Activated T-cell treated with anti-CD3 and anti-CD28 coated beads, Interleukin-2, amount 50 U/mL, for 48 hours (primary cell): Measurements from ENCODE around the gene NFKBIE.

Experiments used
- DNase-seq, 2 experiments: peaks; one replicate each; pipeline ENCODE4 v3.0.0-alpha.2; 2020

NFKBIE gene

DNA sequence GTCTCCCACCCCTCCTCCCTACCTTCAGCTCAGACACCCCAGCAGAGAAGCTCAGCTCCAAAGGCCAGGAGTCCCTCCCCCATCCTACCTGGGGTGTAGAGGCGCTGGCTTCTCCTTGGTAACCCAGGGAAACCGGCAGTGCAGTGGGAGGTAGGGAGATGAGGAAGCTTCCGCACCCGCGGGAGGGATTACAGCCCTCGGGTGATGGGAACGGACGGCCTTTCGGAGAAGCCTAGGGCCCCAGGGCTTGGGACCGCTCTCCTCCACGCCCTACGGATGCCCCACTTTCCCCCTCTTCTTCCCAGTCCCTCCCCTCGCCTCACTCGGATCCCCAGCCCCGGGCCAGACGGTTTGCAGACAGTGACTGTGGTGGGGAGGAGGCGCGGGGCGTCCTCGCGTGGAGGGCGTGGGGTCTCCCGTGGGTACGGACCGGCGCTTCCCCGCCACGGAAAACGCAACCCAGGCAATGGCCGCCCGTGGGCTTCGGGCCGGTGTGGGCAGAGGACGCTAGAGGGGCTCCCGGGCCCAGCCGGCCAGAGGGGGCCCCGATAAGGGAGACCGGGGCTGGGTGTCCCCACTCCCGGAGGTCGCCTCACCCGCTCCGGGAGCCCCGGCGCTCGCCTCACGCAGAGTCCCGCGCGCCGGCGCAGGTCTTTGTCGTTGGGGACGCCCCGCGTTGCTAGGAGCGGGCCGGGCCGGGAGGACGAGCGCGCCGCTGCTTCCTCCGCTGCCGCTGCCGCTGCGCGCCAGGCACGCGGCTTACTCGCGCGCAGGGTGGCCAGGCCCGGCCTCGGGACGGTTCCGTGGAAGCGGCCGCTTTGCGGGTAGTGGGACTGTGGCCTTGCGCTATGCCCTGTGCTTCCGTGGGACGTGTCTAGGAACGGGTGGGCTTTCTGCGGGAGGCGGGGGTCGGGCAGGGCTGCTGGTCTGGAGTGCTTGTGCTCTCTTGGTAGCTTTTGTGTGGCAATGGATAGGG lies 32.0 kb upstream of the NFKBIE start:
- DNase-seq = peak; percentile 66 to 71

DNA sequence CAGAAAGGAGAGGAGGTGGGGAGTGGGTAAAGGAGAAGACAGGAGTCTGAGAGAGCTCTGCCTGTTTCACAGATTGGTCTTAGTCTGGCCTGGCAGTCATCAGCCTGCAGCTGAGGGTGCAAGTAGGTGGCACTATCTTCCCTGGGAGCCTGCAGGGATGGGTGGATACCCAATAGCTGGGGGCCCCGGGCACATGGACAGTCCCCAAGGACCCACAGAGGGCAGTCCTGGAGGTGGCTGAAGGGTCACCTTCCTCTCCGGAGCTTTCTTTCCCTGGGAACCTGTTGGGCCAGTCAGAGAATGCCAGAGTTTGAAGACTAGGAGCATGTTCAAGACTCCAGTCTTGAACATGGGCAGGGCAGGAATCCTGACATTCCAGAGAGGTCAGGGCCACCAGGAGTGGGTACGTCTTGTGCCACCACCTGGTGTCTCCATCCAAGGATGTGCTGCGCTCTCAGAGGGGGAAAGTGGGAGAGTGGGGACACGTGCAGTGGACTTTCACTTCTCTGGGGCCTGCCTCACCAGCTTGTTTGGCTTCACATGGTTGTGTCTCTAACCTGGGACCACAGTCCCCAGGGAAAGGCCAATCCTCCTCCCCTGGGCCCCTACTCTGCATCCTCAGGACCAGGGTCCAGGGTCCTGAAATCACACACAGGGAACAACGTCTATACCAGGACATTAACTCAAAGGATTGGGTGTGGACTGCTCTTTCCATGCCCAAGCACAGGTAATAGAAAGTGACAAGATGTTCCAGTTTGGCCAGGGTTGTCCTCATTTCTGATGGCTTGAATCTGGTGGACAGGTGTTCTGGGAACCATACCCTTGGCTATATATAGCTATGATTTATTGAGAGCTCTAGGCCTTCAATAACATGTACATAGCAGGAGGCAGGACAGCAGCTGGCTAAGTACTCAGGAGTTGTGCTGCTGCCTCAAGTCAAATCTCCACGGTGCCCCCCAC lies 29.8 kb upstream of the NFKBIE start:
- DNase-seq = no peak

DNA sequence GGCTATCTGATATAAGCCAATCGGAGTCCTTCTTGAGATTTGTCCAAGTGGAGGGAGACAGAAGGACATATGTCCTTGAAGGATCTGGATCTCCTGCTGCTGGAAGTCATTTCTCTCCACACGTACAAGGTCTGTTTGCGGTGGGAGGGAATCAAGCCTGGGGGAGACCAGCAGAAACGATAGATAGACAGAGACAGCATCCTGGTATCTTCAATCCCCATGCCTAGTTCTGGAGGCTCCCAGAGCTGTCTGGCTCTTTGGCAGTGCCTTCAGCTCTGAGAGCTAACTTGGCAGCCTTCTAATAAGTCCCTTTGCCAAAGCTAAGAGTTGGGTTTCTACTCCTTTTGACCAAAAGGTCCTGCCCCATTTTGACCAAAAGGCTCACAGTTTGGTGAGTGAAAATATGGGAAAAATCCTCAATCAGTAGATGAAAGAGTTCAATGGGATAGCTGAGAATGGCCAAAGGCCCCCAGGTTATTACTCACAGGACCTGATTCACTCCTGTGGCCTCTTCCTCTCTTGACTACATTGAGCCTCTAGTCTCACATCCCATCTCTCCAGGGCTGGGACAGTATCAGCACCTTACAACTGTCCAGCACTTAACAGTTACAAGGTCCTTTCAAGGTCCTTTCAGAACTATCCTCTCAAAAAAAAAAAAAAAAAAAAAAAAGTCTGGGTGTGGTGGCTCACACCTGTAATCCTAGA lies 27.5 kb upstream of the NFKBIE start:
- DNase-seq = no peak

DNA sequence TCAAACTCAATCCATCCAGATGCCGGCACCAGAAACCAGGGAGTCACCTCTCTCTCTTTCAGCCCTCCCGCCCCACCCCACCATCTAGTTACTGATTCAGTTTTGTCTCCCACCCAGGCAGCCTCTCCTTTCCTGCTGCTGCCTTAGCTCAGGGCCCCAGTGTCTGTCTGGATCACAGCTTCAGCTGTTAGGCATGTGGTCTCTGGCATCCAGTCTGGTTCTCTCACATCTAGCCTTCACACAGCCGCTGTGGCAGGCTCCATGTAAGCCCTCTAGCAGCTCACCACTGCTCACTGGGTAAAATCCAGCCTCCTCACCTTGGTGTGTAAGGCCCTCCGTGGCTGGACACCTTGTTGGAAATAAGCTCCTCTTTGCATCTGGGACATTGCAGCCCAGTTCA lies 26.5 kb upstream of the NFKBIE start:
- DNase-seq = no peak

DNA sequence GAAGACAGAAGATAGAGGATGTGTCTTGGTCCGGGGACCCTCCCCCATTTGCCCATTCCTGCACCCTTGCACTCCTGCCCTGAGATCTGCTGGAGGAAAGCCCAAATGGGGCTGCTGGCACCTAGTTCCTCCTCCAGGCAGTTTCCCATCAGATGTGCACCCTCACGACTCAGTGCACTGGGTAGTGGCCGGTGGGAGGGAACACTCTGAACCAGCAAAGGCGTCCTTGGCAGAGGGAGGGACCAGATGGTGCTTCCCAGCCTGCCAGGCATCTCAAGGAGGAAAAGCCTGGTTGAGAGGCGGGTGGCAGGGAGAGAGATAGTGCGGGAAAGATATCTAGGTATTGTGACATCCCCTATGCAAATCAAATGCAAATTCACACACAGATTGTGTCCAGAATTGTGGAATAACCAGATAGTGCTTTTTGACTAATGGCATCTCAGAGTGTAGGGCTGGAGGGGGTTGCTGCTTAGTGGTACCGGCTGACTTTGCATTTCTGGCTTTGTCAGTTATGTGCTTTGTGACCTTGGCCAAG lies 24.4 kb upstream of the NFKBIE start:
- no peak for DNase-seq

DNA sequence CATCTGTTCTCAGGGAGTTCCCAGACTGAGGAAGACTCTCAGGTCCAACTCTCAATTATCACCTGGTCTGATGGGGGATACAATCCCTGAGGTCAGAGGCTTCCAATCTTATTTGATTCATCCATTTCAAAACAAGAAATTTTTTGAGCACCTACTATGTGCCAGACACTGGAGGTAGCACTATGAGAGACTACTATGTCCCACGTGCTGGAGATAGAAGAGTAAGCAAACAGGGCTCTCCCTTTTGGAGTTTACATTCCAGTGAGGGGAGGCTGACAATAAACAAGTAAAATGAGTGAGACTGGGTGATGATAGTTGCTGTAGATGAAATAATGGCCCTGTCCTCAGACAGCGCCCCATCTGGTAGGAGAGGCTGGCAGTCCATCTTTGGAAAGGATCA lies 21.4 kb upstream of the NFKBIE start:
- no peak for DNase-seq

DNA sequence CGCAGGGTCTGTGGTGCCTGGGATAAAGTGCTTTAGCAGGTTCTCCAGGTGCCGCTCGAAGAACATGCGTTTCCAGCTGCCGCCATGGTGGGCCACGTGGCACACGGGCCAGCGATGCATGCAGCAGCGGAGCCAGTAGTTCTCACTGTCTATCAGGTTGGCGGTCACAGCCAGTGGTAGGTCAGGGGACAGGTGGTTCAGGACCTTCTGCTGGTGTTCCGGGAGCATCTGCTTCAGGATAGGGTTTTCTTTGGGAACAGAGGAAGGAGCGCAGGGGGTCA lies 20.9 kb upstream of the NFKBIE start:
- DNase-seq = no peak

DNA sequence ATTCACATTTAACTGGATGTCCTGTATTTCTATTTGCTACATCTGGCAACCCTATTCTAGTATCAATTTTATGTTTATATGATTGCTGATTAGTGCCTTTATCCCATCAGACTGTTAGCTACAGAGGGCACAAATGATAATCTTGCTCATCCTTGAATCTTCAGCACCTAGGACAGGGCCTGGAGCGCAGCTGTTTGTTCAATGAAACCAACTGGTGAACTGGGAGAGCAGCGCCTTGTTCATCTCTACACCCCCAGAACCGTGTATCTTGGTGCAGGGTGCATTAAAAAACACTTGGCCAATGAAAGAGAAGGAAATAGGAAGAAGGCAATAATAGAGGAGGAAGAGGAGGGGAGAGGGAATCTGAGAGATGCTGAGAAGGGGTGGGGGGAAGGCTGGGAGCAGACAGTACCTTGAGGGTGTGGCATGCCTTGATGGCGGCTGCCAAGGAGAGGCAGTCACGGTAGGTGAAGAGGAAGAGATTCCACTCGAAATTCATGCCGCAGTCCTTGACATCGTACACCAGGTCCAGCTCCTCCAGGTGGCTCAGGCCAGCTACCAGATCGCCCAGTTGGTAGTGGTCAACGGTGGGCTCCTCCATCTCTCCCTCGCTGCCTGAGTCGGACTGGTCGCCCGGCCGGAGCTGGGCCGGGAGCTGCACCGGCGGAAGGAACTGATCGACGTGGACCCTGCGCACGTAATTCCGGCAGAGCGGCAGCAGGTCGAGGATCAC lies 20.4 kb upstream of the NFKBIE start:
- no peak for DNase-seq

DNA sequence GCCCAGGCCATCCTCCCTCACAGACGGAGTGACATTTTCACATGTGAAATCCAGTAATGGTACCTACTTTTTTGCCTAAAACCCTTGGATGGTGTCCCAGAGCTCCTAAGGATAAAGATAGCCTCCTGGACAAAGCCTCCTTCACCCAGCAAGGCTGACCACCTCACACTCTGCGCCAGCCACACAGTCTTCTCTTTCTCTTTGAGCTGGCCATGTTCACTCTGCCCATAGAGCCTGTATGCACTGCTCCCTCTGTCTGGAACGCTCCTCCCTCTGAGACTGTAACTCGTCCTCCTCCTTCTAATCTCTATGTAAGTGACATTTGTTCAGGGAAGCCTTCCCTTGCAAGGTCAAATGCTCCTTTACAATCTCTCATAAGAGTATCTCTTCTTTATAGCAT lies 19.5 kb upstream of the NFKBIE start:
- no peak for DNase-seq

DNA sequence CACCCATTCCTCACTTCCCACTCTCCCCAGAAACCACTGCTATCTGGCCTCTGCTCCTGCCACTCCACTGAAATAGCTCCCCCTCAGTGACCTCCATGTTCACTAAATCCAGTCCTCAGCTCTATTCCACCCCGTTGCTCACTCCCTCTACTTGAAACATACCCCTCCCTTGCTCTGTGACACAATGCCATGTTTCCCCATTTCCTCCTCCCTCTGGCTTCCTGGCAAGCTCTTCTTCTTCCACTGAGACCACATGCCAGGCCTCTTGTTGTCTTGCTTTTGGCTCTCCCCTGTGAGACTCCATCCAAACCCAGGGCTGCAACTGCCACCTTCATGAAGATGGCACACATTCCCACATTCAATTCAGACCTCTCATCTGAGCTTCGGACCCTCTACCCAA lies 18.8 kb upstream of the NFKBIE start:
- DNase-seq = no peak

DNA sequence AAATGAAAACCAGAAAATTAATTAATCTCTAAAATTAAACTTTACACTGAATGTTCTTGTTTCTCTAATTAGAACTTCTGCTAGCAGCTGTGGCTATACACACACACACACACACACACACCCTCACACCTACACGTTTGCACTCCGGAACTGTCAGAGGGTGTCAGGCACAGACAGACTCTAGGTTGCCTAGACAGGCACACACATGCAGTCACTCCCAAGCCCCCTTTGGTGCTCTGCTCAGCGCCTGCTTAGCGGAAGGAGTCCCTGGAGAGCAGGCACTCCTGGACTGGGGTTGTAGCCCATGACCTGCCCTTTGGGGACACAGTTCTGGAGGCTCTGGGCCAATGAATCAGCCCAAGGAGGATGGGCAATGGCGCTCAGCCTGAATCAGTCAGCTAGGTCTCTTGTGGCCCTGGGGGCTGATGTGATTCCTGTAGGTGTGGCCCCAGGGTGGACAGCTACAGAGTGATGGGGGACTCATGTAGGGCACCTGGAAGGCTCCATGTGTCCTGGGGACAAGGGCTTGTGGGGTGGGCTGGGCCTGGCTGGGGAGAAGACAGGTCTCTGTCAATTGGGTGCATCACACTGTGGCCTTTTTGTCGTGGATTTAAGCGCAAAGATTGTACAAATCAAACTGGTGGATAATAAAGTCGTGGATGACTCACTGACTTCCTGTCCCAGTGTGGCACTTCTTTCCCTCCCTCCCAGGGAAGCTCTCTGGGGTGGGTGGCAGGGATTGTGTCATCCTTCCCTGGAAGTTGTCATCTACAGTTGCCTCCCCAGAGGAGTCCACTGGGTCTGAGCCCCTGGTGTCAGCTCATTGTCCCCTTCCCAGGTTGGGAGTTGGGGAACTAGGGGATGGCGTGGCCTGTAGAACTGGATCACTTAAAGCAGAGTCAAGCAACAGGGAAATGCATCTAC lies 13.7 kb upstream of the NFKBIE start:
- DNase-seq = no peak

DNA sequence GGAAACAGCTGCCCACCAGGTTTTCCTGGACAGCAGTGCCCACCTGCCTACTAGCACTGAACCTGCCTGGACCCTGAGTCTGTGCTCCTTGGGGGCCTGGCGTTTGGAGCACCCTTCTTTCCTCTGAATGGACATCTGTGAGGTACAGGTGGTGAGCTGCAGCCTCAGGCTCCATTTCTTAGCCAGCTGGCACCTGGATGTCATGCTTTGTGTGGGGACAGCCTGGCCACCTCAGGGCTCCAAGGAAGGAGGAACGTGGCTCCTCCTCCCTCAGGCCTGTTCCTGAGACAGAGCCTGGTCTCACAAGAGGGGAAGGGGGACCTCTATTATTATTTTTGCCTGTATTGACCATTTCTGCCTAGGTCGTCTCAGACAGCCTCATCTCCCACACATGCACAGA lies 13.0 kb upstream of the NFKBIE start:
- DNase-seq = no peak

DNA sequence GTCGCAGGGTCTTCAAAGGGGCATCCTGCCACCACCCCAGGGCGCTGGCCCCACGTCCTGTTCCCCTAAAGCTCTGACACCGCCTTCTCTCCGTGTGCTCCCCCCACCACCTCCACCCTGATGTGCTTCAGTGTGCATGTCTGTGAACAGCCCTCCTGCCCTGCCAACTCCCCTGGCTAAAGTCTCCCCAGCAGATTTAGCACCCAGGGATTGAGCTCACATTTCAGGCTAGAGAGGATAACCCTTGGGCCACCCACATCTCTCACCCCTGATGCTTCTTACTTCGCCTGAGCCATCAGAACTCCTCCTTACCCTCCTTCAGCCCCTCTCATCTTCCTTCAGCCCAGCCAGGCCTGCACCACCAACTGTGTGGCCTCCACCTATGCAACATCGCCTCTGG lies 12.4 kb upstream of the NFKBIE start:
- DNase-seq = no peak

DNA sequence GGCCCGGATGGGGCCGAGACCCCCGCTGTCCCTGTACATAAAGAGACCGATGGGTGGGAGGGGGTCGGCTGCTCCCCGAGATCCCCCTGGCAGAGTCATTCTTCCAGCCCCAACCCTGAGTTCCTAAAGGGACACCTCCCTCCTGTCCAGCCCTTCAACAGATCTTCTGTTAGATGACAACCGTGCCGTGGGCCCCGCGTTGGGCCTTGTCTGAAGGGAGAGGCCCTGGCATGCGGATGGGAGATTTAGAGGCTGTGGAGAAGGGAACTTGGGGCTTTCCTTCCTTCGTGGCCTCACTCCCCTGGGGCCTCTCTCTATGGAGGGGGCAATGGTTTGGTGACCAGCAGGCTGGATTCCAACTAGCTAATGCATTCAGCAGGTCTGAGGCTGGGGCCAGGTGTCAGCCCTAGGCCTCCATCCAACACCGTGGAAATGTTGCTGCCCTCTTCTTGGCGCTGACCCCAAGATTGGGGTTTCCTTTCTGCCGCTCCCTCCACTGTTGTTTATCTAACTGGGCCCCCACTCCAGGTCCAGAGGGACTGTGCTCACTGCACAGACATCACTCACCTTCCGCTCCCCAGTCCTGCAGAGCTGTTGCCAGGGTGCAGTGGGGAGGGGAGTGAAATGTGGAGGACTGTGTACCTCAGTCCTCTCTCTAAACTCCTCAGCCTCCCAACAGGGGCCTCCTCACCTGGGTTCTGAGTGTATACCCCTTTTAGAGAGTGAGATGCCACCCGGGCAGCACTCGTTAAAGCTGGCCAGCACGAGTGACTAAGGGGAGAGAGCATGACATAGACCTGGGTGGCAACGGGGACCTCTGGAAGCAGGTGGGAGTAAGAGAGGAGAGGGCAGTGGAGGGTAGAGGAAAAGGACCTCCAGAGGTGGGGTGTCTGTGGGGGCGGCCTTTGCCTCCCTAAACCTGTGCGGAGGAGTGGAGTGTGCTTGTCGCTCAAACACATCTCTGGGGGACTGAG lies 11.6 kb upstream of the NFKBIE start:
- no peak for DNase-seq

DNA sequence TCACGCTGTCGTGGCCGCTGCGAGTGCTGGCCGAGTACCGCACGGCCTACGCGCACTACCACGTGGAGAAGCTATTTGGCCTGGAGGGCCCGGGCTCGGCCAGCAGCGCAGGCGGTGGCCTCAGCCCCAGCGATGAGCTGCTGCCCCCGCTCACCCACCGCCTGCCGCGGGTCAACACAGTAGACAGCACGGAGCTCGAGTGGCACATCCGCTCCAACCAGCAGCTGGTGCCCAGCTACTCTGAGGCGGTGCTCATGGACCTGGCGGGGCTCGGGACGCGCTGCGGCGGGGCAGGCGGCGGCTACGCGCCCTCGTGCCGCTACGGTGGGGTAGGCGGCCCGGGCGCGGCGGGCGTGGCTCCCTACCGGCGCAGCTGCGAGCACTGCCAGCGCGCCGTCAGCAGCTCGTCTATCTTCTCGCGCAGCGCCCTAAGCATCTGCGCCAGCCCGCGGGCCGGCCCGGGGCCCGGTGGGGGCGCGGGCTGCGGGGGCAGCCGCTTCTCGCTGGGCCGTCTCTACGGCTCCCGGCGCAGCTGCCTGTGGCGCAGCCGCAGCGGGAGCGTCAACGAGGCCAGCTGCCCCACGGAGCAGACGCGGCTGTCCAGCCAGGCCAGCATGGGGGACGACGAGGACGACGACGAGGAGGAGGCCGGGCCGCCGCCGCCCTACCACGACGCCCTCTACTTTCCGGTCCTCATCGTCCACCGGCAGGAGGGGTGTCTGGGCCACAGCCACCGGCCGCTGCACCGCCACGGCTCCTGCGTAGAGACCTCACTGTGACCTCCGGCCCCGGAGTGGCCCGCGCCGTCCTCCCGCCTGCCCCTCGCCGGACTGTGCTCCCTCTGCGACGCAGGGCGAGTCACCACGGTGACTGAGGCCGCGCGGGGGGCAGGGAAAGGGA lies 10.6 kb upstream of the NFKBIE start:
- DNase-seq = no peak

DNA sequence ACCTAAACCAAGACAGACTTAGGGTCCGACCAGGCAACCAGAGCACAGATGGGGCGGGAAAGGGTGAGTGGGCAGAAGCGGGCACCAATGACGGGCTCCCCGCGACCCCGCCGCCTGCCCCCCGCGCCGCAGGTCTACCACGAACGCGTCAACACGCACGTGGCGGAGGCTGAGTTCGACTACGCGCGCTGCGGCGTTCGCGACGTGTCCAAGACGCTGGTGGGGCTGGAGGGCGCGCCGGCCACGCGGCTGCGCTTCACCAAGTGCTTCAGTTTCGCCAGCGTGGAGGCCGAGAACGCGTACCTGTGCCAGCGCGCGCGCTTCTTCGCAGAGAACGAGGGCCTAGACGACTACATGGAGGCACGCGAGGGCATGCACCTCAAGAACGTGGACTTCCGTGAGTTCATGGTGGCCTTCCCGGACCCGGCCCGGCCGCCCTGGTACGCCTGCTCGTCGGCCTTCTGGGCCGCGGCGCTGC lies 10.0 kb upstream of the NFKBIE start:
- DNase-seq = no peak

DNA sequence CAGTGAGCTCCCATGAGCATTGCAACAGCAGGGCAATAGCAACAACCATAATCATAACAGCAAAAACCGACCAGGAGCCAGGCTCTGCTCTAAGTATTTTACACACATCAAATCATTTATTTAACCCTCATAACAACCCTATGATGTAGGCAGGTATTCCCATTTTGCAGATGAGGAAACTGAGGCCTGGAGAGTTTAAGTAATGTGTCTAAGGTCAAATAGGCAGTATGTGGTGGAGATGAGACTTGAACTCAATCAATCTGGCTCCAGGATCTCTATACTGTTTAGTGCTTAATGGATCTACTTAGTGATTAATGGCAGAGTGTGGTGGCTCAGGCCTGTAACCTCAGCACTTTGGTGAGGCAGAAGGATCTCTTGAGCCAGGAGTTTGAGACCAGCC lies 8.3 kb upstream of the NFKBIE start:
- no peak for DNase-seq

DNA sequence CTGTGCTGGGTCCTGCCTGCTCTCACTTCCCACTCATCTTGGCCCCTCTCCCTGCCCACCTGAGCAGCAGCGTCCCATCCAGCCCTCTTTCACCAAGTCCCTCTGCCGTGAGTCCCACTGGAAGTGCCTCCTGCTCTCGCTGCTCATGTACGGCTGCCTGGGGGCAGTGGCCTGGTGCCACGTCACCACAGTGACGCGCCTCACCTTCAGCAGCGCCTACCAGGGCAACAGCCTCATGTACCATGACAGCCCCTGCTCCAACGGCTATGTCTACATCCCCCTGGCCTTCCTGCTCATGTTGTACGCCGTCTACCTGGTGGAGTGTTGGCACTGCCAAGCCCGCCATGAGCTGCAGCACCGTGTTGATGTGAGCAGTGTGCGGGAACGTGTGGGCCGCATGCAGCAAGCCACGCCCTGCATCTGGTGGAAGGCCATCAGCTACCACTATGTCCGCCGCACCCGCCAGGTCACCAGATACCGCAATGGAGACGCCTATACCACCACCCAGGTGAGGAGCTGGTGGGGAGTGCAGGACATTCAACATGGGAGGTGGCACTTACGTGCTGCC lies 7.7 kb upstream of the NFKBIE start:
- DNase-seq = no peak
